GM08714 (cell line): ENCODE results near the gene SUGCT.

Experiments used
- H3K4me3 ChIP-seq: fragments of 200-500 bp; sonication (Bioruptor generic); 2 replicates; pipeline ENCODE4 v1.5.1; 2014; ENCODE audit warnings: mild to moderate bottlenecking, low read length, inconsistent platforms
- ZNF274 ChIP-seq: IDR thresholded peaks from 2 replicates; pipeline ENCODE4 v1.6.1; 2012; ENCODE audit warnings: mild to moderate bottlenecking, low read depth, low read length

The SUGCT gene

GRCh38 chr7:40658729-40659128, 523.9 kb downstream of the SUGCT start:
- no peak for TF ChIP-seq ZNF274

DNA sequence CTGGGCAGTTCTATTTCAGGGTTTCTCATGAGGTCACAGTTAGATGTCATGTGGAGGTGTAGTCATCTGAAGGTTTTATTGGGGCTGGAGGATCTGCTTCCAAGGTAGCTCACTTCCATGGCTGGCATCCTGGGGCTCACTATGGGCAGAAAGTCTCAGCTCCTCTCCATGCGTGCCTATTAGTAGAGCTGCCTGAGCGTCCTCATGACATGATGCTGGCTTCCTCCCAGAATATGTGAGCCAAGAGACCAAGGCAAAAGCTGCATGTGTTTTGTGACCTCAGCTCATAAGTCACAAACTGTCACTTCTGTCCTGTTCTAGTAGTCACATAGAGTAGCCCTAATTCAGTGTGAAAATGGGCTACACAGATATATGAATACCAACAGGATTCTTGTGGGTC, 524.4 kb downstream of the SUGCT start:
- no peak for TF ChIP-seq ZNF274
- H3K4me3 ChIP-seq, result no peak overlapping the region

More at GRCh38 chr7:40658729-40659128, 523.9 kb downstream of the SUGCT start:
- no peak overlapping the region for H3K4me3 ChIP-seq

GRCh38 chr7:40673285-40673684, 538.5 kb downstream of the SUGCT start:
- H3K4me3 ChIP-seq, result no peak overlapping the region
- no peak for TF ChIP-seq ZNF274

GRCh38 chr7:40674316-40674715, 539.5 kb downstream of the SUGCT start:
- TF ChIP-seq ZNF274, result no peak
- no peak overlapping the region for H3K4me3 ChIP-seq

GRCh38 chr7:40675741-40676140, 540.9 kb downstream of the SUGCT start:
- no peak overlapping the region for H3K4me3 ChIP-seq
- TF ChIP-seq ZNF274, result no peak

DNA sequence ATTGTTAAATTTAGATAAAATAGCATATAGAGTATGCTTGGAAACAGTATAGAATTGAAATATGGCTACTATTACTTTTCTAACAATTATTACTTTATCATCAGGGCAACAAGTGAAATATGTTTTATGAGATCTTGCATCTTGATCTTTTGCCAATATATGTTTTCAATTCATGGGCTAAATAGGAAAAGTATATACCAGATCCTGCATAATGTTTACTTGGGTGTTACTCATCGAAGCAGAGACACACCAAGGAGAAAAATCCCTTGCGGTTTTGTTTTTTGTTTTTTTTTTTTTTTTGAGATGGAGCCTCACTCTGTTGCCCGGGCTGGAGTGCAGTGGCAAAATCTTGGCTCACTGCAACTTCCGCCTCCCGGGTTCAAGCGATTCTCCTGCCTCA, 541.4 kb downstream of the SUGCT start:
- no peak for TF ChIP-seq ZNF274
- no peak overlapping the region for H3K4me3 ChIP-seq

GRCh38 chr7:40680657-40681056, 545.9 kb downstream of the SUGCT start:
- no peak overlapping the region for H3K4me3 ChIP-seq
- TF ChIP-seq ZNF274, result no peak

DNA sequence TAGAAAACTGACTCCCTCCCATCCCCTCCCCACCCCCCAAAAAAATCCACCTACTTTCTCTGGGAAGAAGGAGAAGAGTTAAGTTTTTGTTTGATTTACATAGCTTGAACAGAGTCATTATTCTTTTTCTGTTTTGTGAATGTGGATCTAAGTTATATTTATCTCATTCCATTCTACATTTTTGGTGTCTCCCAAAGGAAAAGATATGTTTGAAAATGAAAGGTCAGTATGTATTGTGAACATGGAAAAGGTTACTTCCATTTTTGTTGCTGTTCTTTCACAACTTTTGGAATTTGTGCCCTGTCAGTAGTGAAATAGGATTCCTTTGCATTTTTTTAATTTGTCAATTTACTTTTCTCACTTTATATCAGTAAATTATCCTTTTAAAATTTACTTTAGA, 547.9 kb downstream of the SUGCT start:
- no peak for TF ChIP-seq ZNF274
- no peak overlapping the region for H3K4me3 ChIP-seq

DNA sequence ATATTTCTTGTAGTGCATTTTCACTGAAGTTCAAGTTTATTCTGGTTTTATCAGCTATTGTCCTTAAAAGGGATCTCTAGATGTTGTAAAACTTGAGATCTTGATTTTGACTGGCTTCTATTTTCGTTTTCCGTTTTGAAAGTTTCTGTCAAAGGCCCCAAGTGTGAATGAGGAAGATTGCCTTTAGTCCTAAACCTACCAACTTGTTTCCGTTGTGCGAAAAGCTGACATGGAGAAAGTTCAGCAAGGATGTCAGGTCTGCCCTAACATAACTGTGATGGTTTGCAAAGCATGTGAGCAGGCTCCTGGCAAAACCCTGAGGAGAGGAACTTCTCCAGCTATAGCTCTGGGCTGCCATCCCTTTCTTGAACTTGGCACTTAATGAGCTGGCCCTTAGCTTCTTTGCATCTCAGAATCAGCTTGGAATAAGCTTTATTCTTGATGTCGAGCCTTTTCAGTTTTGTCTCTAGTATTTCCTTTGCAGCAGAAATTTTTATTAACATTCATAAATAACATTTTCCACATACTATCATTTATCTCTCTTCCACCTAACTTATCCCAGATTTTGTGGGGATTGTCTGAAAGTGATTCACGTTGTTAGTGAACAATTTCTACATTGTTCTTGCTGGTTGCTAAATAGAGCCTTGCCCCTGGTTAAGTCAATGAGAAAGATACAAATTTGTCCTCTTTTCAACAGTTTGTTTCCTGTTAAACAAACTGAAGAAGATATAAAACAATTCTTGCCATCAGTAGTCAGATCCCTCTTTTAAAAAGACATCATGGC, 559.4 kb downstream of the SUGCT start:
- H3K4me3 ChIP-seq, result no peak overlapping the region
- TF ChIP-seq ZNF274, result no peak

GRCh38 chr7:40694991-40695390, 560.2 kb downstream of the SUGCT start:
- TF ChIP-seq ZNF274, result no peak
- no peak overlapping the region for H3K4me3 ChIP-seq

GRCh38 chr7:40697653-40698052, 562.8 kb downstream of the SUGCT start:
- TF ChIP-seq ZNF274, result no peak
- no peak overlapping the region for H3K4me3 ChIP-seq

- TF ChIP-seq ZNF274, result no peak
- H3K4me3 ChIP-seq, result no peak overlapping the region
These were observed 563.6 kb downstream of the SUGCT start for GRCh38 chr7:40698214-40698920.

- no peak for TF ChIP-seq ZNF274
- no peak overlapping the region for H3K4me3 ChIP-seq
These were observed 564.1 kb downstream of the SUGCT start for GRCh38 chr7:40698921-40699260.

GRCh38 chr7:40700653-40701421, 566.0 kb downstream of the SUGCT start:
- H3K4me3 ChIP-seq, result no peak overlapping the region
- no peak for TF ChIP-seq ZNF274

GRCh38 chr7:40701836-40702551, 567.2 kb downstream of the SUGCT start:
- no peak for TF ChIP-seq ZNF274
- H3K4me3 ChIP-seq, result no peak overlapping the region
